HepG2 (cell line): ENCODE measurements around the gene CISD1. TPM values are rescaled to one million over a fixed set of nuclear protein-coding genes. Genes with fewer than 3 reads are reported as not detected.

Experiments used
- BCL6 ChIP-seq: IDR thresholded peaks from 2 replicates; pipeline ENCODE4 v1.6.1; 2016; ENCODE audit warnings: missing genetic modification reagents, missing compliant biosample characterization
- DPF2 ChIP-seq: sonication (generic); formaldehyde crosslinking; IDR thresholded peaks from 2 replicates; pipeline ENCODE4 v1.4.0; 2020; ENCODE audit warnings: mild to moderate bottlenecking, low read depth, missing genetic modification reagents, borderline replicate concordance
- FOXP1 ChIP-seq, 2 experiments: fragments of 450-650 bp in 1 of 2; IDR thresholded peaks; 2 replicates each; pipeline ENCODE4 v1.6.1; 2017 to 2018; ENCODE audit warnings: antibody characterized with exemption in 1 of 2
- SOX13 ChIP-seq, 3 experiments: fragments of 450-650 bp in 1 of 3; sonication (generic) in 1 of 3; formaldehyde crosslinking in 1 of 3; IDR thresholded peaks in 2 of 3; conservative IDR thresholded peaks in 1 of 3; 2 replicates each; pipeline versions ENCODE4 v1.5.0 to v1.6.1; 2016 to 2020; ENCODE audit warnings: antibody characterized with exemption in 1 of 3, mild to moderate bottlenecking in 1 of 3, missing compliant biosample characterization in 1 of 3, missing genetic modification reagents in 1 of 3, moderate library complexity in 1 of 3
- THRA ChIP-seq: sonication (generic); formaldehyde crosslinking; IDR thresholded peaks from 2 replicates; pipeline ENCODE4 v1.4.0; 2020; ENCODE audit warnings: missing genetic modification reagents, borderline replicate concordance
- ZBTB21 ChIP-seq: sonication (generic); formaldehyde crosslinking; IDR thresholded peaks from 2 replicates; pipeline ENCODE4 v1.4.0; 2020; ENCODE audit warnings: missing genetic modification reagents
- ZNF12 ChIP-seq: sonication (generic); formaldehyde crosslinking; IDR thresholded peaks from 2 replicates; pipeline ENCODE4 v1.5.0; 2020; ENCODE audit warnings: missing genetic modification reagents
- polyA plus RNA-seq, 8 experiments: library from polyadenylated mRNA; depleted of rRNA in 3 of 8; stranded (reverse) in 7 of 8; unstranded in 1 of 8; fragments of >200 nt; fragmentation: Illumina TruSeq in 4 of 8; extraction: Trizol in 4 of 8; gene quantifications; 2 replicates each; pipeline versions ENCODE4 v1.2.1 to v1.2.3, GENCODE V29; 2011 to 2016; ENCODE audit warnings: low read depth in 4 of 8, missing spikeins in 1 of 8, mixed read lengths in 1 of 8; ENCODE audit not compliant: insufficient read depth in 1 of 8
- total RNA-seq, 5 experiments: library from RNA; depleted of rRNA; stranded (reverse); fragments of >200 nt; fragmentation: Illumina TruSeq; extraction: Trizol; gene quantifications; 2 replicates each; pipeline ENCODE4 v1.2.3, GENCODE V29; 2016; ENCODE audit warnings: low read depth in 1 of 5
- TF ChIP-seq, protein P1 (sequence below): sonication (generic); formaldehyde crosslinking; IDR thresholded peaks from 2 replicates; pipeline ENCODE4 v1.4.0; 2020; ENCODE audit warnings: low read depth, missing genetic modification reagents
- TF ChIP-seq, protein P2 (sequence below), 2 experiments: fragments of 450-650 bp in 1 of 2; sonication (generic) in 1 of 2; formaldehyde crosslinking; IDR thresholded peaks; 2 replicates each; pipeline versions ENCODE4 v1.5.0 to v1.8.0; 2020 to 2022; ENCODE audit warnings: mild to moderate bottlenecking in 1 of 2, missing genetic modification reagents in 1 of 2
- TF ChIP-seq, protein P3 (sequence below): sonication (generic); formaldehyde crosslinking; conservative IDR thresholded peaks from 2 replicates; pipeline ENCODE4 v1.4.0; 2020; ENCODE audit warnings: mild to moderate bottlenecking, missing genetic modification reagents, moderate library complexity
- TF ChIP-seq, protein P4 (sequence below): IDR thresholded peaks from 2 replicates; pipeline ENCODE4 v1.6.1; 2018; ENCODE audit warnings: missing genetic modification reagents, mild to moderate bottlenecking, missing compliant biosample characterization
- TF ChIP-seq, protein P5 (sequence below): sonication (generic); formaldehyde crosslinking; IDR thresholded peaks from 2 replicates; pipeline ENCODE4 v1.4.0; 2020; ENCODE audit warnings: missing genetic modification reagents

The CISD1 gene
- total and polyA plus RNA-seq, 2 of the 13 experiments (the other 11 are each of a cell fraction or from before 2014, with no cell fraction given): 63.4 to 78.9 TPM

- TF ChIP-seq, protein P1, sequence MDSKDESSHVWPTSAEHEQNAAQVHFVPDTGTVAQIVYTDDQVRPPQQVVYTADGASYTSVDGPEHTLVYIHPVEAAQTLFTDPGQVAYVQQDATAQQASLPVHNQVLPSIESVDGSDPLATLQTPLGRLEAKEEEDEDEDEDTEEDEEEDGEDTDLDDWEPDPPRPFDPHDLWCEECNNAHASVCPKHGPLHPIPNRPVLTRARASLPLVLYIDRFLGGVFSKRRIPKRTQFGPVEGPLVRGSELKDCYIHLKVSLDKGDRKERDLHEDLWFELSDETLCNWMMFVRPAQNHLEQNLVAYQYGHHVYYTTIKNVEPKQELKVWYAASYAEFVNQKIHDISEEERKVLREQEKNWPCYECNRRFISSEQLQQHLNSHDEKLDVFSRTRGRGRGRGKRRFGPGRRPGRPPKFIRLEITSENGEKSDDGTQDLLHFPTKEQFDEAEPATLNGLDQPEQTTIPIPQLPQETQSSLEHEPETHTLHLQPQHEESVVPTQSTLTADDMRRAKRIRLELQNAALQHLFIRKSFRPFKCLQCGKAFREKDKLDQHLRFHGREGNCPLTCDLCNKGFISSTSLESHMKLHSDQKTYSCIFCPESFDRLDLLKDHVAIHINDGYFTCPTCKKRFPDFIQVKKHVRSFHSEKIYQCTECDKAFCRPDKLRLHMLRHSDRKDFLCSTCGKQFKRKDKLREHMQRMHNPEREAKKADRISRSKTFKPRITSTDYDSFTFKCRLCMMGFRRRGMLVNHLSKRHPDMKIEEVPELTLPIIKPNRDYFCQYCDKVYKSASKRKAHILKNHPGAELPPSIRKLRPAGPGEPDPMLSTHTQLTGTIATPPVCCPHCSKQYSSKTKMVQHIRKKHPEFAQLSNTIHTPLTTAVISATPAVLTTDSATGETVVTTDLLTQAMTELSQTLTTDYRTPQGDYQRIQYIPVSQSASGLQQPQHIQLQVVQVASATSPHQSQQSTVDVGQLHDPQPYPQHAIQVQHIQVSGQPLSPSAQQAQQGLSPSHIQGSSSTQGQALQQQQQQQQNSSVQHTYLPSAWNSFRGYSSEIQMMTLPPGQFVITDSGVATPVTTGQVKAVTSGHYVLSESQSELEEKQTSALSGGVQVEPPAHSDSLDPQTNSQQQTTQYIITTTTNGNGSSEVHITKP (CRISPR knock-in tag): no peak
- TF ChIP-seq DPF2 (CRISPR knock-in tag): 0 out of 2 replicates have a peak, but pooled peaks have one; percentile 23
- TF ChIP-seq, protein P2, sequence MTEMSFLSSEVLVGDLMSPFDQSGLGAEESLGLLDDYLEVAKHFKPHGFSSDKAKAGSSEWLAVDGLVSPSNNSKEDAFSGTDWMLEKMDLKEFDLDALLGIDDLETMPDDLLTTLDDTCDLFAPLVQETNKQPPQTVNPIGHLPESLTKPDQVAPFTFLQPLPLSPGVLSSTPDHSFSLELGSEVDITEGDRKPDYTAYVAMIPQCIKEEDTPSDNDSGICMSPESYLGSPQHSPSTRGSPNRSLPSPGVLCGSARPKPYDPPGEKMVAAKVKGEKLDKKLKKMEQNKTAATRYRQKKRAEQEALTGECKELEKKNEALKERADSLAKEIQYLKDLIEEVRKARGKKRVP (CRISPR knock-in tag; IDR thresholded peaks at IDR 0.05): 0 out of 4 replicates have a peak, but pooled peaks of 1 of the 2 experiments have one; percentile 19
- peak; percentile 93; the same call in 1 of the 2 replicates for TF ChIP-seq THRA
- TF ChIP-seq, protein P3, sequence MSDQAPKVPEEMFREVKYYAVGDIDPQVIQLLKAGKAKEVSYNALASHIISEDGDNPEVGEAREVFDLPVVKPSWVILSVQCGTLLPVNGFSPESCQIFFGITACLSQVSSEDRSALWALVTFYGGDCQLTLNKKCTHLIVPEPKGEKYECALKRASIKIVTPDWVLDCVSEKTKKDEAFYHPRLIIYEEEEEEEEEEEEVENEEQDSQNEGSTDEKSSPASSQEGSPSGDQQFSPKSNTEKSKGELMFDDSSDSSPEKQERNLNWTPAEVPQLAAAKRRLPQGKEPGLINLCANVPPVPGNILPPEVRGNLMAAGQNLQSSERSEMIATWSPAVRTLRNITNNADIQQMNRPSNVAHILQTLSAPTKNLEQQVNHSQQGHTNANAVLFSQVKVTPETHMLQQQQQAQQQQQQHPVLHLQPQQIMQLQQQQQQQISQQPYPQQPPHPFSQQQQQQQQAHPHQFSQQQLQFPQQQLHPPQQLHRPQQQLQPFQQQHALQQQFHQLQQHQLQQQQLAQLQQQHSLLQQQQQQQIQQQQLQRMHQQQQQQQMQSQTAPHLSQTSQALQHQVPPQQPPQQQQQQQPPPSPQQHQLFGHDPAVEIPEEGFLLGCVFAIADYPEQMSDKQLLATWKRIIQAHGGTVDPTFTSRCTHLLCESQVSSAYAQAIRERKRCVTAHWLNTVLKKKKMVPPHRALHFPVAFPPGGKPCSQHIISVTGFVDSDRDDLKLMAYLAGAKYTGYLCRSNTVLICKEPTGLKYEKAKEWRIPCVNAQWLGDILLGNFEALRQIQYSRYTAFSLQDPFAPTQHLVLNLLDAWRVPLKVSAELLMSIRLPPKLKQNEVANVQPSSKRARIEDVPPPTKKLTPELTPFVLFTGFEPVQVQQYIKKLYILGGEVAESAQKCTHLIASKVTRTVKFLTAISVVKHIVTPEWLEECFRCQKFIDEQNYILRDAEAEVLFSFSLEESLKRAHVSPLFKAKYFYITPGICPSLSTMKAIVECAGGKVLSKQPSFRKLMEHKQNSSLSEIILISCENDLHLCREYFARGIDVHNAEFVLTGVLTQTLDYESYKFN (CRISPR knock-in tag): peak; percentile 61
- TF ChIP-seq FOXP1 (IDR thresholded peaks at IDR 0.05): no peak
- peak; percentile 13; the same call in 1 of the 2 replicates for TF ChIP-seq FOXP1 (CRISPR knock-in tag; IDR thresholded peaks at IDR 0.05)
- TF ChIP-seq, protein P4, sequence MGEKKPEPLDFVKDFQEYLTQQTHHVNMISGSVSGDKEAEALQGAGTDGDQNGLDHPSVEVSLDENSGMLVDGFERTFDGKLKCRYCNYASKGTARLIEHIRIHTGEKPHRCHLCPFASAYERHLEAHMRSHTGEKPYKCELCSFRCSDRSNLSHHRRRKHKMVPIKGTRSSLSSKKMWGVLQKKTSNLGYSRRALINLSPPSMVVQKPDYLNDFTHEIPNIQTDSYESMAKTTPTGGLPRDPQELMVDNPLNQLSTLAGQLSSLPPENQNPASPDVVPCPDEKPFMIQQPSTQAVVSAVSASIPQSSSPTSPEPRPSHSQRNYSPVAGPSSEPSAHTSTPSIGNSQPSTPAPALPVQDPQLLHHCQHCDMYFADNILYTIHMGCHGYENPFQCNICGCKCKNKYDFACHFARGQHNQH (CRISPR knock-in tag): 0 out of 2 replicates have a peak, but pooled peaks have one; percentile 16
- TF ChIP-seq BCL6 (CRISPR knock-in tag): peak; percentile 68
- no peak for TF ChIP-seq SOX13 (IDR thresholded peaks at IDR 0.05)
- TF ChIP-seq SOX13 (CRISPR knock-in tag; conservative IDR thresholded peaks at IDR 0.05 in 1 of 2, IDR thresholded peaks at IDR 0.05 in 1 of 2): peak in 1 of 2 experiments; percentile 41; a peak in 1 of 4 replicates
- TF ChIP-seq ZNF12 (CRISPR knock-in tag): peak; percentile 62
- TF ChIP-seq, protein P5, sequence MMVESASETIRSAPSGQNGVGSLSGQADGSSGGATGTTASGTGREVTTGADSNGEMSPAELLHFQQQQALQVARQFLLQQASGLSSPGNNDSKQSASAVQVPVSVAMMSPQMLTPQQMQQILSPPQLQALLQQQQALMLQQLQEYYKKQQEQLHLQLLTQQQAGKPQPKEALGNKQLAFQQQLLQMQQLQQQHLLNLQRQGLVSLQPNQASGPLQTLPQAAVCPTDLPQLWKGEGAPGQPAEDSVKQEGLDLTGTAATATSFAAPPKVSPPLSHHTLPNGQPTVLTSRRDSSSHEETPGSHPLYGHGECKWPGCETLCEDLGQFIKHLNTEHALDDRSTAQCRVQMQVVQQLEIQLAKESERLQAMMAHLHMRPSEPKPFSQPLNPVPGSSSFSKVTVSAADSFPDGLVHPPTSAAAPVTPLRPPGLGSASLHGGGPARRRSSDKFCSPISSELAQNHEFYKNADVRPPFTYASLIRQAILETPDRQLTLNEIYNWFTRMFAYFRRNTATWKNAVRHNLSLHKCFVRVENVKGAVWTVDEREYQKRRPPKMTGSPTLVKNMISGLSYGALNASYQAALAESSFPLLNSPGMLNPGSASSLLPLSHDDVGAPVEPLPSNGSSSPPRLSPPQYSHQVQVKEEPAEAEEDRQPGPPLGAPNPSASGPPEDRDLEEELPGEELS (CRISPR knock-in tag): peak; percentile 28; the same call in 1 of the 2 replicates
- TF ChIP-seq ZBTB21 (CRISPR knock-in tag): no peak
These were observed 53.3 kb downstream of the CISD1 start (continued) for GRCh38 chr10:58322072-58322834.
